Subcutaneous adipose tissue (tissue), 4 donors: ENCODE data around the gene SPATA6L. TPM values are rescaled to one million over a fixed set of nuclear protein-coding genes. Genes with fewer than 3 reads are reported as not detected.

Source experiments
- total RNA-seq, 4 donors: library from RNA; depleted of rRNA; stranded (reverse); fragments of >200 nt; gene quantifications; one replicate each; pipeline ENCODE4 v1.1.0, GENCODE V29; 2016
- TF ChIP-seq, protein P1 (sequence below): fragments of 450-650 bp; IDR thresholded peaks from one replicate; pipeline ENCODE4 v1.5.1; 2016; ENCODE audit warnings: low read depth, mild to moderate bottlenecking, control low read depth, antibody characterized with exemption, moderate library complexity

SPATA6L gene
- total RNA-seq, 4 donors from 2014 or later = 1.8 to 5.3 (median 2.8) TPM

GRCh38 chr9:4592886-4593285 lies 73.4 kb downstream of the SPATA6L start:
- TF ChIP-seq, protein P1, sequence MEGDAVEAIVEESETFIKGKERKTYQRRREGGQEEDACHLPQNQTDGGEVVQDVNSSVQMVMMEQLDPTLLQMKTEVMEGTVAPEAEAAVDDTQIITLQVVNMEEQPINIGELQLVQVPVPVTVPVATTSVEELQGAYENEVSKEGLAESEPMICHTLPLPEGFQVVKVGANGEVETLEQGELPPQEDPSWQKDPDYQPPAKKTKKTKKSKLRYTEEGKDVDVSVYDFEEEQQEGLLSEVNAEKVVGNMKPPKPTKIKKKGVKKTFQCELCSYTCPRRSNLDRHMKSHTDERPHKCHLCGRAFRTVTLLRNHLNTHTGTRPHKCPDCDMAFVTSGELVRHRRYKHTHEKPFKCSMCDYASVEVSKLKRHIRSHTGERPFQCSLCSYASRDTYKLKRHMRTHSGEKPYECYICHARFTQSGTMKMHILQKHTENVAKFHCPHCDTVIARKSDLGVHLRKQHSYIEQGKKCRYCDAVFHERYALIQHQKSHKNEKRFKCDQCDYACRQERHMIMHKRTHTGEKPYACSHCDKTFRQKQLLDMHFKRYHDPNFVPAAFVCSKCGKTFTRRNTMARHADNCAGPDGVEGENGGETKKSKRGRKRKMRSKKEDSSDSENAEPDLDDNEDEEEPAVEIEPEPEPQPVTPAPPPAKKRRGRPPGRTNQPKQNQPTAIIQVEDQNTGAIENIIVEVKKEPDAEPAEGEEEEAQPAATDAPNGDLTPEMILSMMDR = no peak

DNA sequence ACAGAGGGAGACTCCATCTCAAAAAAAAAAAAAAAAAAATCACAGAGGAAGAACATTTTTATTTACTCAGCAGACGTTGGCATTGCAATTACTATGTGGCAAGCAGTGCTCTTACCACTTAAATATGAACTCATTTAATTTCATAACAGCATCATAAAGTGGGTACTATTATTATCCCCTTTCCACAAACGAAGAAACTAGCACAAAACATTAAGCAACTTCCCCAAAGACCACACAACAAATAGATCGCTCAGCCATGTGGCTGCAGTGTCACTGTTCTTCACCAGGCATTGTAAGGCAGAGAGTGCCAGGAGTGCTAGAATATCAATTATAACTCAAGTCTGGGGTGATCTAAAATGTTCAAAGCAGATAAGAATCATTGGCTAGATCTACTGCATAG lies 74.0 kb downstream of the SPATA6L start:
- TF ChIP-seq, protein P1 = no peak

GRCh38 chr9:4591123-4591500 lies 75.2 kb downstream of the SPATA6L start:
- TF ChIP-seq, protein P1 = no peak

DNA sequence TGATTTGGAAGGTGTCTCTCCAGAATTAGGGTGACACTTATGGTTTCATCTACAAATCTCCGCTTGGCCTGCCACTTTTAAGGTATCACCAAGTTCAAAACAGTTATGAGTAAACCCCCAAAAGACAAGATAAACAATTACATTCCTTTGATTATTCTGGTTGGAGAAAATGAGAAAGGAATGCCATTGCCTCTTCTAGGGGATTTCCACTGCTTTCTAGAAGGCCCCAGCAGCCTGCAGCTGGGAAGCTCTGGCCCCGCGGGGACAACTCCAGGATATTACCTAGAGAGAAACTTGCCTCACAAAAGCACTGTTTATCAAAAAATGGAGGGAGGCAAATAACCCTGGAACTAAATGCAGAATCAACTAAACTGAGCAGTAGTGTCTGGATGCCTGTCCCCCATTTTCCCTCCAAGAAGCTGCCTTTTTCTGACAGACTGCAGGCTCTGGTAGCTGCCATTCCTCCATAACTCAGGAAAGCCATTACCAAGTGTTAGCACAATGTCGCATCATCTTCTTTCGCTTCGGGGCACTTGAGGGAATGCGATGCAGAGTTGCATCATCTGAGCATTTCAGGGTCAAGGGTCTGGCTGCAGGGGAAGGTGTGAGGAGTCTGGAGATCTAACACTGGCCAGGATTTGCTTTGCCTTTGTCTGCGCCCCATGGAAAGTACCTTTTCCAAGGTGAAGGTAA lies 75.7 kb downstream of the SPATA6L start:
- TF ChIP-seq, protein P1 = no peak

- TF ChIP-seq, protein P1 = no peak
Observed at GRCh38 chr9:4588721-4589120, 77.6 kb downstream of the SPATA6L start.

- TF ChIP-seq, protein P1 = no peak
Observed at GRCh38 chr9:4585135-4585534, 81.1 kb downstream of the SPATA6L start.

GRCh38 chr9:4584636-4585035 lies 81.6 kb downstream of the SPATA6L start:
- TF ChIP-seq, protein P1 = no peak
